ENCODE data around the gene IP6K1. TPM values are rescaled to one million over a fixed set of nuclear protein-coding genes. Genes with fewer than 3 reads are reported as not detected.

IP6K1 gene
- total RNA-seq, 4 donors from 2014 or later: 37.8 to 64.9 (median 43.5) TPM

DNA sequence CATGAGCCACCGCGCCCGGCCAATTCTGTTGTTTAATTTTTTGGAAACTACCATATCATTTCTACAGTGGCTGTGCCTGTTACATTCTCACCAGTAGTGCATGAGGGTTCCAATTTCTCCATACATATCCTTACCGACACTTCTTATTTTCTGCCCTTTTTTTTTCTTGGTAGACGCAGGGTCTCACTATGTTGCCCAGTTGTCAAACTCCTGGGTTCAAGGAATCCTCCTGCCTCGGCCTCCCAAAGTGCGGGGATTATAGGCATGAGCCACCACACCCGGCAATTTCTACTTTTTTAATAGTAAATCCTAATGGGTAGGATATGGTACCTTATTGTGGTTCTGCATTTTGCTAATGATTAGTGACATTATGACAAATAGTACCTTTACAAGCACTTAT, 76.5 kb downstream of the IP6K1 start:
- Histone ChIP-seq H3K27ac (no peak overlapping the region), H3K9me3 (no peaks in the 10 kb centered on the region), H3K36me3 (peaks cover 0 to 81% of the 10 kb centered on the region in 2 donors), H3K27me3 (no peaks in the 10 kb centered on the region), H3K4me3 (no peak overlapping the region), H3K4me1 (no peaks in the 10 kb centered on the region)
- TF ChIP-seq, protein P1, sequence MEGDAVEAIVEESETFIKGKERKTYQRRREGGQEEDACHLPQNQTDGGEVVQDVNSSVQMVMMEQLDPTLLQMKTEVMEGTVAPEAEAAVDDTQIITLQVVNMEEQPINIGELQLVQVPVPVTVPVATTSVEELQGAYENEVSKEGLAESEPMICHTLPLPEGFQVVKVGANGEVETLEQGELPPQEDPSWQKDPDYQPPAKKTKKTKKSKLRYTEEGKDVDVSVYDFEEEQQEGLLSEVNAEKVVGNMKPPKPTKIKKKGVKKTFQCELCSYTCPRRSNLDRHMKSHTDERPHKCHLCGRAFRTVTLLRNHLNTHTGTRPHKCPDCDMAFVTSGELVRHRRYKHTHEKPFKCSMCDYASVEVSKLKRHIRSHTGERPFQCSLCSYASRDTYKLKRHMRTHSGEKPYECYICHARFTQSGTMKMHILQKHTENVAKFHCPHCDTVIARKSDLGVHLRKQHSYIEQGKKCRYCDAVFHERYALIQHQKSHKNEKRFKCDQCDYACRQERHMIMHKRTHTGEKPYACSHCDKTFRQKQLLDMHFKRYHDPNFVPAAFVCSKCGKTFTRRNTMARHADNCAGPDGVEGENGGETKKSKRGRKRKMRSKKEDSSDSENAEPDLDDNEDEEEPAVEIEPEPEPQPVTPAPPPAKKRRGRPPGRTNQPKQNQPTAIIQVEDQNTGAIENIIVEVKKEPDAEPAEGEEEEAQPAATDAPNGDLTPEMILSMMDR (IDR thresholded peaks at IDR 0.05): no peak
- no peak for TF ChIP-seq EP300 (IDR thresholded peaks at IDR 0.05)
- WGBS, 2 donors (ENCODE audit: low coverage in 1 of 2): 94 to 98% methylated on average over 7 to 8 of the region's 8 CpGs
- no peak for ATAC-seq

- Histone ChIP-seq H3K36me3 (peaks cover 0 to 81% of the 10 kb centered on the region in 2 donors), H3K27me3 (no peaks in the 10 kb centered on the region), H3K4me3 (no peak overlapping the region), H3K27ac (no peak overlapping the region), H3K4me1 (peaks cover 0 to 6% (median 0%) of the 10 kb centered on the region in 3 donors), H3K9me3 (no peaks in the 10 kb centered on the region)
- no peak for ATAC-seq
- WGBS, 2 donors (ENCODE audit: low coverage in 1 of 2): 59% methylated on average over 4 of the region's 4 CpGs; no CpG with 5 or more reads in 1 of the 2 donors
- TF ChIP-seq POLR2AphosphoS5 (IDR thresholded peaks at IDR 0.05): no peak
- TF ChIP-seq, protein P1 (IDR thresholded peaks at IDR 0.05): no peak
- no peak for TF ChIP-seq POLR2A (IDR thresholded peaks at IDR 0.05)
- TF ChIP-seq EP300 (IDR thresholded peaks at IDR 0.05): no peak
These were observed 79.2 kb downstream of the IP6K1 start for GRCh38 chr3:49707113-49707480.

DNA sequence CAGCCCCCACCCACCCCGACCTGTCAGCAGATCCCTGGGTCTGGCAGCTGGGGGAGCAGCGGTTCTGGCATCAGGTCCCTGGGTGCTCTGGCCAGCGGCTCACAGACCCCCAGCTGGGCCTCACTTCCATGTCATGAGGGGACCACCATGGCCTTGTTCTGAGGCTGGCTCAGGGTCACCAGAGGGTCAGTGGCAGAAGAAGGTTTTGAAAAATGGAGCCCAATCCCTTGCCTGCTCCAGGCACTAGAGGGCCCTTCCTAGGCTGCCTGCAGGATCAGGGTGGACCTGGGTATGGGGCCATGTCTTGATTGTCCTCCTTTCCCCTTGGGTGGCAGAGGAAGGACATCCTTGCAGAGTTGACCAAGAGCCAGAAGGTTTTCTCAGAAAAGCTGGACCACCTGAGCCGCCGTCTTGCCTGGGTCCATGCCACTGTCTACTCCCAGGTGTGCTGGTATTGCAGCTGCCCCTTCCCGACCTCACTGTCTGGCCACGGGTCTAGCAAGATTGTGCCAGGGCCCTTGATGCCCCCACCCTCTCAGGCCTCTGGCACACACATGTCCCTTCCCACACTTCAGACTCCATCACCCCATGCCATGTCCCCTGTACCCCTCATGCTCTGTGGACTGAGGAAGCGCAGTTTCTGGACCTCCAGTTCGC, 79.8 kb downstream of the IP6K1 start:
- no peak overlapping the region for H3K27ac ChIP-seq
- no peaks in the 10 kb centered on the region for H3K27me3 ChIP-seq
- H3K4me1 ChIP-seq: peaks cover 0 to 6% (median 0%) of the 10 kb centered on the region in 3 donors
- H3K4me3 ChIP-seq: no peak overlapping the region
- WGBS, 2 donors (ENCODE audit: low coverage in 1 of 2): 60 to 86% methylated on average over 1 to 3 of the region's 9 CpGs
- H3K36me3 ChIP-seq: peaks cover 0 to 81% of the 10 kb centered on the region in 2 donors
- H3K9me3 ChIP-seq: no peaks in the 10 kb centered on the region
- no peak for TF ChIP-seq POLR2AphosphoS5 (IDR thresholded peaks at IDR 0.05)
- TF ChIP-seq, protein P1 (IDR thresholded peaks at IDR 0.05): no peak
- no peak for TF ChIP-seq POLR2A (IDR thresholded peaks at IDR 0.05)
- TF ChIP-seq EP300 (IDR thresholded peaks at IDR 0.05): no peak
- ATAC-seq: no peak

DNA sequence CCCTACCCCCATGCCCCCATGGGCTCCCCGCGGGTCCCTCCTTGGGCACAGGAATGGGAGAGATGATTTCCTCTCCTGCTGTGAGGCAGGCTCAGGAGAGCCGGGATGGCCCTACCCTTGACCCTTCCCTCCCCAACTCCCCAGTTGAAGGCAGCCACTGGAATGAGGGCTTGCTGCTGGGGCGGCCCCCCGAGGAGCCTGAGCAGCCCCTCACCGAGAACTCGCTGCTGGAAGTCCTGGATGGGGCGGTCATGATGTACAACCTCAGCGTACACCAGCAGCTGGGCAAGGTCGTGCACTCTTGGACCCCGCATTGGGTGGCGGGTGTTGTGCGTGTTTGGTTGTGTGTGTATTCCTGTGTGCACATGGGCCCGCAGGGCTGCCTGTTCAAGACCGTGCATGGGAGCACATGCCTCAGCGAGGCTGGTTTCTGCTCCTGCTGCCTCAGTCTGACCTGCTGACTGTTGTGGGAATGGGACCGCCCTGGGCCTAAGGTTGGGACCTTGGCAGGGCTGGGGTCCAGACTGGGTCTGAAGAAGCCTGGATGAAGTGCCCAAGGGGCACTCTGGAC, 80.9 kb downstream of the IP6K1 start:
- Histone ChIP-seq H3K9me3 (no peaks in the 10 kb centered on the region), H3K4me1 (peaks cover 0 to 6% (median 0%) of the 10 kb centered on the region in 3 donors), H3K4me3 (no peak overlapping the region), H3K27ac (no peak overlapping the region), H3K27me3 (no peaks in the 10 kb centered on the region), H3K36me3 (peaks cover 0 to 81% of the 10 kb centered on the region in 2 donors)
- no peak for ATAC-seq
- WGBS, 2 donors (ENCODE audit: low coverage in 1 of 2): no CpG with 5 or more reads among the region's 17 CpGs
- TF ChIP-seq EP300 (IDR thresholded peaks at IDR 0.05) (no peak), POLR2A (IDR thresholded peaks at IDR 0.05) (no peak), POLR2AphosphoS5 (IDR thresholded peaks at IDR 0.05) (no peak)
- TF ChIP-seq, protein P1 (IDR thresholded peaks at IDR 0.05): no peak

DNA sequence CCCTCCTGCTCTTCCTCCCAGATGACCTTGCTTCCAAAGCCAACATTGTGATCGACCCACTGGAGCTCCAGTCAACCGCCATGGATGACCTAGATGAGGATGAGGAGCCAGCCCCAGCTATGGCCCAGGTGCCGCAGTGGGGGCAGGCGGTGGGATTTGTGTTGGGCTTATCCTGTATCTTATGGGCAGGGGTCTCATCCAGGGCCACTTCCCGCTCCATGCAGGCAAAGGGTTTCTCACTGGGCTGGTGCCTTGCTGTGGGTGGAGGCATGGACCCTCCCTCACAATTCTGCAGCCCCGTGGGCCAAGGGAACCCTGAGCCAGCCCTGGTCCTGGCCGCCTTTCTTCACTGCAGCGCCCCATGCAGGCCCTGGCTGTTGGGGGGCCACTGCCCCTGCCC, 81.7 kb downstream of the IP6K1 start:
- TF ChIP-seq POLR2A (IDR thresholded peaks at IDR 0.05) (no peak), POLR2AphosphoS5 (IDR thresholded peaks at IDR 0.05) (no peak)
- TF ChIP-seq, protein P1 (IDR thresholded peaks at IDR 0.05): no peak
- no peak for ATAC-seq
- Histone ChIP-seq H3K27me3 (no peaks in the 10 kb centered on the region), H3K27ac (no peak overlapping the region), H3K4me3 (no peak overlapping the region), H3K36me3 (peaks cover 0 to 87% of the 10 kb centered on the region in 2 donors), H3K9me3 (no peaks in the 10 kb centered on the region), H3K4me1 (peaks cover 0 to 6% (median 0%) of the 10 kb centered on the region in 3 donors)
- WGBS, 2 donors (ENCODE audit: low coverage in 1 of 2): 100% methylated on average over 1 of the region's 8 CpGs; no CpG with 5 or more reads in 1 of the 2 donors
